DOHH2 (cell line): ENCODE data around the gene SLC35A2.

Experiments
- H3F3A ChIP-seq: fragments of 200-600 bp; sonication (generic), shearing (Covaris generic); 2 replicates; pipeline ENCODE4 v1.6.0; 2016; ENCODE audit warnings: antibody characterized with exemption, mild to moderate bottlenecking; ENCODE audit not compliant: control insufficient read depth, insufficient read depth
- H3K27ac ChIP-seq: fragments of 200-600 bp; sonication (generic); 2 replicates; pipeline ENCODE4 v1.5.1; 2014; ENCODE audit warnings: low read depth, mild to moderate bottlenecking, low read length, moderate library complexity
- H3K27me3 ChIP-seq: fragments of 200-600 bp; sonication (generic); 2 replicates; pipeline ENCODE4 v1.6.1; 2014; ENCODE audit warnings: mild to moderate bottlenecking, low read length, mixed read lengths; ENCODE audit not compliant: control insufficient read depth
- H3K36me3 ChIP-seq: fragments of 200-600 bp; sonication (generic); 2 replicates; pipeline ENCODE4 v1.6.1; 2014; ENCODE audit warnings: mild to moderate bottlenecking, low read length, moderate library complexity, mixed read lengths; ENCODE audit not compliant: control insufficient read depth
- H3K4me1 ChIP-seq: fragments of 200-600 bp; sonication (generic); 2 replicates; pipeline ENCODE4 v1.6.1; 2014; ENCODE audit warnings: mild to moderate bottlenecking, low read length, mixed read lengths; ENCODE audit not compliant: control insufficient read depth
- H3K4me2 ChIP-seq: fragments of 200-600 bp; sonication (generic); 2 replicates; pipeline ENCODE4 v1.6.0; 2014; ENCODE audit warnings: mild to moderate bottlenecking, low read length, moderate library complexity
- H3K4me3 ChIP-seq: fragments of 200-600 bp; sonication (generic); 2 replicates; pipeline ENCODE4 v1.5.1; 2014; ENCODE audit warnings: mild to moderate bottlenecking, low read length, mixed read lengths
- H3K79me2 ChIP-seq: fragments of 200-600 bp; sonication (generic); 2 replicates; pipeline ENCODE4 v1.6.1; 2014; ENCODE audit warnings: mild to moderate bottlenecking, low read length, mixed read lengths; ENCODE audit not compliant: control insufficient read depth
- H3K9me2 ChIP-seq: fragments of 200-600 bp; sonication (generic); replicated peaks from 2 replicates; pipeline ENCODE4 v1.6.1; 2014; ENCODE audit warnings: mild to moderate bottlenecking, low read length, mixed read lengths; ENCODE audit not compliant: control insufficient read depth
- H3K9me3 ChIP-seq: fragments of 200-600 bp; sonication (generic); 2 replicates; pipeline ENCODE4 v1.6.1; 2014; ENCODE audit warnings: antibody characterized with exemption, low read length, mixed read lengths; ENCODE audit not compliant: control insufficient read depth, insufficient read depth
- H4K20me1 ChIP-seq: fragments of 200-600 bp; sonication (generic); 2 replicates; pipeline ENCODE4 v1.6.0; 2014; ENCODE audit warnings: low read depth, mild to moderate bottlenecking, antibody characterized with exemption, low read length, moderate library complexity; ENCODE audit not compliant: control insufficient read depth, insufficient read depth
- EZH2phosphoT487 ChIP-seq: fragments of 200-600 bp; sonication (generic); IDR thresholded peaks from 2 replicates; pipeline ENCODE4 v1.6.1; 2017; ENCODE audit warnings: borderline replicate concordance, mild to moderate bottlenecking, antibody characterized with exemption, low read length, moderate library complexity, mixed read lengths
- TF ChIP-seq, protein P1 (sequence below): fragments of 200-600 bp; sonication (generic); IDR thresholded peaks from one replicate; pipeline ENCODE4 v1.5.1; 2014; ENCODE audit warnings: antibody characterized with exemption, mild to moderate bottlenecking, low read depth, low read length; ENCODE audit not compliant: poor library complexity, severe bottlenecking

SLC35A2 gene

DNA sequence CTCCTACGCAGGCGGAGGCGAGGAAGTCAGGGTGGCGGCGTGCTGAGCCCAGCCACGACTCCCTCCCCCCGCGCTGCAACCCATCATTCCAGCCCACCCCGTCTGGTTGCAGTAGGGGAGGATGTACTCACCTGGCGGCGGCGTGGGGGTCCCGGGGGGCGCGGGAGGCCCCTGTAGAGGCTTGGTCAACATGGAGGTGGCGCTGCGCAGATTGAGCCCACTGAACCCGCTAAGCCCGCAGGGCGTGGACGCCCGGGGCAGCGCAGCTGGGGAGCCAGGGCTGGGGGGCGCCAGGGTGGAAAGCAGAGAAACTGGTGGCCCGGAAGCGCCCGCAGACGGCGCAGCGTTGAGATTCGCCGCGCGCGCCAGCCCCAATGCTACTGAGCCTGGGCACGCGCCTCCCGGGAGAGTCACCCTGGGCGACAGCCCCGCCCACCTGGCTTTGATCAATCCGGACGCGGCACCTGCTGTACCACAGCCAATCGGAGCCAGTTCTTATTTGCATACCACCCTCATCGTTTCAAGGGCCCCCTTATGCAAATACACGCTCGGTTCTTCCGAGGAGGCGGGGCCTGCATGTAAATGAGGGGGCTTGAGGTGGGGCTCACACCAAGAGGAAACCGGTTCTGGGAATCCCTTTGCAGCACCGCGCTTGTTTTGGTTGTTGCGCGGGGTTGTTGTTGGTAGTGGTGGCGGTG lies 7.3 kb upstream of the SLC35A2 start, which contains the start of gene PIM2:
Gene PIM2 (minus strand): TSS at position 382 of the 698 bp plus-strand sequence. CDS start 190 bp downstream, at position 192.
- H3K36me3 ChIP-seq = peaks cover 49% of the 10 kb centered on the region
- H3K27ac ChIP-seq = peak within 1 kb of the TSS; percentile 83
- peak within 1 kb of the TSS; percentile 75 for H3K4me3 ChIP-seq
- H3F3A ChIP-seq = peaks cover 10% of the 10 kb centered on the region
- no peaks in the 10 kb centered on the region for H3K27me3 ChIP-seq
- peaks cover 13% of the 10 kb centered on the region; the same call in 1 of the 2 replicates for H4K20me1 ChIP-seq
- peak within 1 kb of the TSS; percentile 72 for H3K4me2 ChIP-seq
- no peaks in the 10 kb centered on the region for H3K9me3 ChIP-seq
- peaks cover 30% of the 10 kb centered on the region for H3K4me1 ChIP-seq
- peaks cover 39% of the 10 kb centered on the region for H3K79me2 ChIP-seq
- TF ChIP-seq, protein P1, sequence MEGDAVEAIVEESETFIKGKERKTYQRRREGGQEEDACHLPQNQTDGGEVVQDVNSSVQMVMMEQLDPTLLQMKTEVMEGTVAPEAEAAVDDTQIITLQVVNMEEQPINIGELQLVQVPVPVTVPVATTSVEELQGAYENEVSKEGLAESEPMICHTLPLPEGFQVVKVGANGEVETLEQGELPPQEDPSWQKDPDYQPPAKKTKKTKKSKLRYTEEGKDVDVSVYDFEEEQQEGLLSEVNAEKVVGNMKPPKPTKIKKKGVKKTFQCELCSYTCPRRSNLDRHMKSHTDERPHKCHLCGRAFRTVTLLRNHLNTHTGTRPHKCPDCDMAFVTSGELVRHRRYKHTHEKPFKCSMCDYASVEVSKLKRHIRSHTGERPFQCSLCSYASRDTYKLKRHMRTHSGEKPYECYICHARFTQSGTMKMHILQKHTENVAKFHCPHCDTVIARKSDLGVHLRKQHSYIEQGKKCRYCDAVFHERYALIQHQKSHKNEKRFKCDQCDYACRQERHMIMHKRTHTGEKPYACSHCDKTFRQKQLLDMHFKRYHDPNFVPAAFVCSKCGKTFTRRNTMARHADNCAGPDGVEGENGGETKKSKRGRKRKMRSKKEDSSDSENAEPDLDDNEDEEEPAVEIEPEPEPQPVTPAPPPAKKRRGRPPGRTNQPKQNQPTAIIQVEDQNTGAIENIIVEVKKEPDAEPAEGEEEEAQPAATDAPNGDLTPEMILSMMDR = no peak
- no peak for TF ChIP-seq EZH2phosphoT487
- H3K9me2 ChIP-seq = no peaks in the 10 kb centered on the region

DNA sequence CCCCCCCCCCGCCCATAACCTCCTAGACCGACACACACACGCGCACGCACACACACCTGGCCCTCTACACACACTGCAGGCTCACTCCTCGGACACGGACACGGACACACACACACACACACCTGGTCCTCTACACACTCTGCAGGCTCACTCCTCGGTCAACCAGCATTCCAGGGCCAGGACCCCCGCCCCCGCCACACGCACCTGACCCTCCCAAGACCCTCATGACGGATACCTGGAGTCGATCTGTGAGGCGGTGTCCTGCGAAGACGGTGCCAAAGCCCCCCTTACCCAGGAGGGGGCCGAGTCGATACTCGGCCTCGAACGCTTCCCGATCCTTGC lies 6.8 kb upstream of the SLC35A2 start:
- Histone ChIP-seq H3F3A (peaks cover 13% of the 10 kb centered on the region), H3K9me2 (no peaks in the 10 kb centered on the region), H3K4me2 (peak overlapping the region; percentile 72), H4K20me1 (peaks cover 13% of the 10 kb centered on the region; the same call in 1 of the 2 replicates), H3K4me1 (peaks cover 30% of the 10 kb centered on the region), H3K4me3 (peak overlapping the region; percentile 75), H3K9me3 (no peaks in the 10 kb centered on the region), H3K79me2 (peaks cover 39% of the 10 kb centered on the region), H3K27ac (peak overlapping the region; percentile 83), H3K27me3 (no peaks in the 10 kb centered on the region), H3K36me3 (peaks cover 55% of the 10 kb centered on the region)
- TF ChIP-seq, protein P1 = no peak
- no peak for TF ChIP-seq EZH2phosphoT487

DNA sequence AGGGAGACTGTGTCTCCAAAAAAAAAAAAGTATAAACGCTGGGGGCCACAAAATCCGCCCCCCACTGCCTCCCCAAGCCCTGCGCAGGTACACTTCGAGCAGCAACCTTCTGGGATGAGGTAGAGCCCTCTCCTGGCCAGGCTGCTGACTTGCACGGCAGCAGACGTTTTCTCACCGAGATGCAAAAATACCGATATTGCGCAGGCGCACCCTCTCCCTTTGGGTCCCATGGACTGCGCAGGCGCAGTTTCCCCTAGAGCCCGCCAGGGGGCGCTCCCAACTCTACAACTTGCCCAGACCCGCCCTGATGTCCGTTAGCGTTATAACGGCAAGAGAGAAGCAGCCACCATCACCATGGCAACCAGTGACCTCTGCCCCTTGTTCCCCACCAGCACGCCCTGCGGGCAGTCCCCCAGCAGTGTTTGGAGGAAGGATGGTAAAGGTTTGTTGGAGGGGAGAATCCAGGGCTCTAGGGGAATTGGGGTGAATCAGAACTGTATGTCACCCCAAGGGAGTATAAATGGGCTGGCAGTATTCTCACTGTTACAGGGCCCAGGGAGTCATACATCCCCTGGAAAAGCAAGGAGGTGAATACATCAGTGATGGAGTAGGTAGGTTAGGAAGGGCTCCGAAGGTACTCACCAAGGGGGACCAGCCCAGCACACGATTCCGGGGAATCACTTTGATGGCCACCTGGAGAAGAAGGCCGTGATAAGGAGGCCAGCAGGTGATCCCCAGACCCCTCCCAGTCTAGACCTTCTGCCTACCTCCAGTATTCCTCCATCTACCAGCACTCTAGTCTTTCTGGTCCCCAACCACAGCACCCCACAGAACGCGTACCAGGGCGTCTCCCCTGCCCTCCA lies 5.9 kb upstream of the SLC35A2 start:
- Histone ChIP-seq H4K20me1 (peaks cover 13% of the 10 kb centered on the region; the same call in 1 of the 2 replicates), H3K9me2 (no peaks in the 10 kb centered on the region), H3K4me3 (peak overlapping the region; percentile 75), H3K27me3 (no peaks in the 10 kb centered on the region), H3K79me2 (peaks cover 39% of the 10 kb centered on the region), H3F3A (peaks cover 21% of the 10 kb centered on the region), H3K9me3 (no peaks in the 10 kb centered on the region), H3K4me1 (peaks cover 30% of the 10 kb centered on the region), H3K36me3 (peaks cover 57% of the 10 kb centered on the region), H3K4me2 (peak overlapping the region; percentile 72), H3K27ac (peak overlapping the region; percentile 83)
- no peak for TF ChIP-seq EZH2phosphoT487
- TF ChIP-seq, protein P1 = peak; percentile 83
